B cell (primary cell): ENCODE measurements around the gene TANK. TPM values are rescaled to one million over a fixed set of nuclear protein-coding genes. Genes with fewer than 3 reads are reported as not detected.
"Not testable (repeated sequence)": the region's sequence is repeated elsewhere in the genome, so short reads cannot be mapped to it uniquely, and the experiment has no call there.

ENCODE experiments used
- ATAC-seq: fragments of 200-7000 bp; cut with Tn5 transposase; one replicate; pipeline ENCODE4 v1.10.0; 2021; ENCODE audit warnings: low read depth, mild to moderate bottlenecking, moderate number of reproducible peaks, moderate library complexity
- CTCF ChIA-PET: fragments of 350-600 bp; sonication (Branson Sonifier 250); formaldehyde crosslinking; loops from one replicate; lab custom pipeline; 2021; ENCODE audit warnings: antibody characterized with exemption, inconsistent platforms; lab: Charles Lee
- POLR2A ChIA-PET: fragments of 350-600 bp; sonication (Branson Sonifier 250); formaldehyde crosslinking; loops from one replicate; lab custom pipeline; 2021; ENCODE audit warnings: antibody characterized with exemption; lab: Charles Lee
- DNase-seq: peaks from one replicate; pipeline ENCODE4 v3.0.0; 2013
- H2AFZ ChIP-seq: 2 replicates; pipeline ENCODE4 v1.6.1; 2012; ENCODE audit warnings: mild to moderate bottlenecking, low read depth, low read length; ENCODE audit not compliant: insufficient read depth, poor library complexity, severe bottlenecking
- H3K27ac ChIP-seq, 2 donors: 1 replicate in 1 of 2; 2 replicates in 1 of 2; pipeline ENCODE4 v1.5.1; 2012 to 2013; ENCODE audit warnings: low read length in 2 of 2, mild to moderate bottlenecking in 2 of 2, moderate library complexity in 1 of 2
- H3K27me3 ChIP-seq, 4 experiments: fragments of 200-600 bp in 1 of 4; sonication (generic) in 1 of 4; replicated peaks in 1 of 4; 1 replicate in 2 of 4; 2 replicates in 2 of 4; pipeline versions ENCODE4 v1.6.1 to v1.7.0; 2013 to 2016; ENCODE audit warnings: low read length in 3 of 4, mild to moderate bottlenecking in 2 of 4, mixed read lengths in 1 of 4, moderate library complexity in 1 of 4; ENCODE audit not compliant: insufficient read depth in 4 of 4, control insufficient read depth in 3 of 4; ENCODE audit errors: control extremely low read depth in 1 of 4
- H3K36me3 ChIP-seq, 2 experiments: replicated peaks in 1 of 2; 1 replicate in 1 of 2; 2 replicates in 1 of 2; pipeline versions ENCODE4 v1.6.1 to v1.7.1; 2013; ENCODE audit warnings: low read length in 1 of 2; ENCODE audit not compliant: insufficient read depth in 2 of 2, control insufficient read depth in 1 of 2; ENCODE audit errors: control extremely low read depth in 1 of 2, extremely low read depth in 1 of 2
- H3K4me1 ChIP-seq, 2 donors: fragments of 200-600 bp in 1 of 2; sonication (generic) in 1 of 2; 1 replicate in 1 of 2; 2 replicates in 1 of 2; pipeline versions ENCODE4 v1.5.1 to v1.6.1; 2013 to 2017; ENCODE audit warnings: low read length in 2 of 2; ENCODE audit not compliant: control insufficient read depth in 2 of 2, insufficient read depth in 2 of 2
- H3K4me2 ChIP-seq: replicated peaks from 2 replicates; pipeline ENCODE3; 2012; ENCODE audit warnings: mild to moderate bottlenecking, low read depth, low read length; ENCODE audit not compliant: poor library complexity, severe bottlenecking
- H3K4me3 ChIP-seq, 5 experiments: fragments of 200-600 bp in 1 of 5; sonication (generic) in 1 of 5; 1 replicate in 3 of 5; 2 replicates in 2 of 5; pipeline versions ENCODE4 v1.5.1 to v1.7.0; 2011 to 2016; ENCODE audit warnings: low read length in 4 of 5, mild to moderate bottlenecking in 4 of 5, low read depth in 2 of 5, control low read depth in 1 of 5, moderate library complexity in 1 of 5; ENCODE audit not compliant: insufficient read depth in 1 of 5; ENCODE audit errors: control extremely low read depth in 1 of 5, extremely low read depth in 1 of 5
- H3K79me2 ChIP-seq: fragments of 200-600 bp; sonication (generic); one replicate; pipeline ENCODE4 v1.6.0; 2016; ENCODE audit warnings: low read length; ENCODE audit not compliant: control insufficient read depth, insufficient read depth
- H3K9ac ChIP-seq: fragments of 200-600 bp; sonication (generic); 2 replicates; pipeline ENCODE4 v1.6.1; 2017; ENCODE audit warnings: mild to moderate bottlenecking, low read length, moderate library complexity
- H3K9me3 ChIP-seq, 3 donors: one replicate each; pipeline versions ENCODE4 v1.6.1 to v1.7.1; 2013; ENCODE audit warnings: low read length in 2 of 3; ENCODE audit not compliant: control insufficient read depth in 2 of 3, insufficient read depth in 1 of 3; ENCODE audit errors: control extremely low read depth in 1 of 3
- H4K20me1 ChIP-seq: 2 replicates; pipeline ENCODE4 v1.6.0; 2012; ENCODE audit warnings: mild to moderate bottlenecking, low read length; ENCODE audit not compliant: insufficient read depth, control insufficient read depth, poor library complexity, severe bottlenecking
- H3K27ac Mint-ChIP-seq: one replicate; pipeline ENCODE4 v1.8.0; 2021; ENCODE audit warnings: mixed read lengths
- H3K27me3 Mint-ChIP-seq: one replicate; pipeline ENCODE4 v1.8.0; 2021; ENCODE audit warnings: mixed read lengths
- H3K4me1 Mint-ChIP-seq: one replicate; pipeline ENCODE4 v1.8.0; 2021; ENCODE audit warnings: mixed read lengths
- H3K4me3 Mint-ChIP-seq: one replicate; pipeline ENCODE4 v1.8.0; 2021; ENCODE audit warnings: mixed read lengths
- H3K9me3 Mint-ChIP-seq: one replicate; pipeline ENCODE4 v1.8.0; 2022; ENCODE audit warnings: mixed read lengths; ENCODE audit not compliant: insufficient read depth
- WGBS: methylation state at CpG from one replicate; pipeline ENCODE4 v1.1.5; 2013; ENCODE audit warnings: missing lambda C conversion rate; ENCODE audit not compliant: insufficient coverage; 5-methylcytosine and 5-hydroxymethylcytosine counted together
- intact Hi-C: fragments of 100-400 bp; cut with micrococcal nuclease; formaldehyde crosslinking; loops from one replicate; pipeline ENCODE4 v1.10.0; 2022
- polyA plus RNA-seq: library from polyadenylated mRNA; depleted of rRNA; stranded (reverse); fragments of >200 nt; gene quantifications from 2 replicates; pipeline ENCODE4 v1.2.3, GENCODE V29; 2012
- total RNA-seq, 2 donors: library from RNA; stranded (reverse); fragments of 120-200 nt in 1 of 2; gene quantifications; 1 replicate in 1 of 2; 2 replicates in 1 of 2; pipeline versions ENCODE4 v1.2.3 to v1.2.4, GENCODE V29; 2013 to 2022

The TANK gene
- total and polyA plus RNA-seq, 2 donors (not counting 1 experiment from before 2014, with no cell fraction given), result 62.4 to 179 TPM

DNA sequence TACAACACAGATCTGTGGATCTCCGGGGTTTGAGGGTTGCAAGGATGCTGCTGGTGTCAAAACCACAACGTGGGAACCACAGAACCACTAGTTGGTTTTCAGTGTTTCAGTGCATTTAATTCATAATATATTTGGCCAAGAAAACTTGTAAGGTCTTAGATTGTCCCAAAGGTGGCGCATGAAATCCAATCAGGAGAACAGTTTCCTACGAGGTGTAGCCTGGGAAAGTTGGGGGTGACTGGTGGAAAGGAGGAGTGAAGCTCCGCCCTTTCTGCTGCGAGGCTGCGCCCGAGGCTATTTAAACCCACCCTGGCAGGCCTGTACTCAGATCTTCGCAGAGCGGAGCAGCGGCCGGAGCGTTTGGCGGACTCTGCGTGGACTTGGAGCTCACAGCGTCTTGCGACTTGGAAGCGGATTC, 120.7 kb downstream of the TANK start:
- H3K27ac ChIP-seq, H3K4me2 ChIP-seq, H2AFZ ChIP-seq, H3K4me1 Mint-ChIP-seq, H3K9me3 ChIP-seq, H3K4me1 ChIP-seq, H4K20me1 ChIP-seq, H3K27ac Mint-ChIP-seq, H3K4me3 Mint-ChIP-seq, H3K27me3 ChIP-seq, DNase-seq, H3K9me3 Mint-ChIP-seq, POLR2A ChIA-PET, ATAC-seq, intact Hi-C loops, H3K4me3 ChIP-seq, H3K9ac ChIP-seq, H3K79me2 ChIP-seq, H3K36me3 ChIP-seq: not testable (repeated sequence)
- CTCF ChIA-PET, result interaction anchor here (1.5 kb wide), 1 partner anchor 10 kb away, joined by 5 read pairs; no protein-coding TSS in a partner anchor
- peaks cover 20% of the 10 kb centered on the region for H3K27me3 Mint-ChIP-seq
- WGBS, result 91% methylated on average over 16 of the region's 18 CpGs

DNA sequence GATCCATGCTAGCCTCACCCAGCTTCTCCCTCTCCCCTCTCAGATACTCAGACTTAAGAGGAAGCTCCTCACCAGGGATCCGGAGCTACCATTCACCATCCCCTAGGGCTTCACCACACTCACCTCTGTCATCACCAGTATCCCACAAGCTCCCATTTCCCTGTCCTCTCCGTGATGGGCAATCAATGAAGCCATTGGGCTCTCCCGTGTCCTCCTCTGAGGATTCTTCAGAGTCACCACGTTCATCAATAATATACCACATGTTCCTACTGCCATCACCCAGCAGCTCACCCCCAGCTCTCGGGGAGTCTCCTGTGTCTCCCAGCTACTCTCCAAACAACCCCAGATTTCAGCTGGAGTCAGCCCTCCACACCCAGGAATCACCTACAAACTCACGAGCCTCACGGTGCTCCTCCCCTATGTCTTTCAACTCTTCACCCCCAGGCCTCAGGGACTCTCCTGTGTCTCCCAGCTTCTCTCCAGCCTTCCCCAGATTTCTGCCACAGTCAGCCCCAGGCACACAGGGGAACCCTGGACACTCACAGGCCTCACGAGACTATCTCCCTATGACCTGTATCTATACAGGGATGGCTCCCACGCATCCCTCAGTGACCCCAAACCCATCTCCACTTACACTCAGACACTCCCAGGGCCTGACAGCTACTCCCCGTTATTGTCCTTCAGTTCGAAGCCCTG, 121.5 kb downstream of the TANK start:
- H2AFZ ChIP-seq, DNase-seq, H4K20me1 ChIP-seq, H3K27me3 ChIP-seq, H3K4me3 Mint-ChIP-seq, H3K4me2 ChIP-seq, H3K36me3 ChIP-seq, H3K4me3 ChIP-seq, H3K27ac ChIP-seq, H3K9ac ChIP-seq, H3K4me1 Mint-ChIP-seq, H3K9me3 Mint-ChIP-seq, H3K79me2 ChIP-seq, POLR2A ChIA-PET, H3K27ac Mint-ChIP-seq, ATAC-seq, intact Hi-C loops, H3K4me1 ChIP-seq: not testable (repeated sequence)
- 89% methylated on average over 11 of the region's 11 CpGs for WGBS
- CTCF ChIA-PET, result interaction anchor here (0.8 to 1.5 kb wide), 2 partner anchors 9 to 10 kb away, joined by 3 to 5 read pairs; no protein-coding TSS in a partner anchor
- peaks cover 20% of the 10 kb centered on the region for H3K27me3 Mint-ChIP-seq
- H3K9me3 ChIP-seq, result peaks cover 0 to 13% (median 0%) of the 10 kb centered on the region in 3 donors

DNA sequence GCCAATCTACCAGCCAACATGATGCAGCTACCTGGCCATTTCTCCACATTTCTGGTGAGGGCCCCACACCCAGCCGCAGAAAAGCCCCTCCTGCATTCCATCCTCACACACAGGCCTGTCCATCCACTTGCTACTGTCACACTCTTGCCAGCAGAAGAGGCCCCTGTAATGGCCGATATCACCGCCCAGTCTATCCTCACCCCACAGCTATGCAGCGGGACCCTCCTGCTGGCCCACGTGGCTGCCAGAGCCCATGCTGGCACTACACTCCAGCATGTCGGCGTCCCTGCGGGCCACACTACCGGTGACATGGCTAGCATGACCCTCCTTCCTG, 122.0 kb downstream of the TANK start:
- H3K27me3 ChIP-seq, POLR2A ChIA-PET, intact Hi-C loops, H3K4me1 ChIP-seq, H3K9me3 Mint-ChIP-seq, H3K4me1 Mint-ChIP-seq, H3K4me2 ChIP-seq, H3K27ac ChIP-seq, H2AFZ ChIP-seq, H3K4me3 Mint-ChIP-seq, DNase-seq, H3K36me3 ChIP-seq, H4K20me1 ChIP-seq, H3K79me2 ChIP-seq, H3K4me3 ChIP-seq, ATAC-seq, H3K9ac ChIP-seq, H3K27ac Mint-ChIP-seq: not testable (repeated sequence)
- peaks cover 20% of the 10 kb centered on the region for H3K27me3 Mint-ChIP-seq
- CTCF ChIA-PET, result interaction anchor here (0.8 to 1.5 kb wide), 2 partner anchors 9 to 11 kb away, joined by 3 to 5 read pairs; no protein-coding TSS in a partner anchor
- H3K9me3 ChIP-seq, result peaks cover 0 to 13% (median 0%) of the 10 kb centered on the region in 3 donors
- WGBS, result 95% methylated on average over 9 of the region's 9 CpGs
